Stomach (tissue), 4 donors: ENCODE data around the gene CELF2.

ENCODE experiments used
- CTCF ChIP-seq, 7 experiments: fragments of 450-650 bp in 4 of 7; fragments of 200-600 bp in 3 of 7; sonication (generic) in 3 of 7; IDR thresholded peaks; one replicate each; pipeline ENCODE4 v1.5.1; 2016 to 2019; ENCODE audit warnings: antibody characterized with exemption in 7 of 7, control low read depth in 2 of 7, mild to moderate bottlenecking in 1 of 7
- EP300 ChIP-seq: sonication (generic); formaldehyde crosslinking; IDR thresholded peaks from one replicate; pipeline ENCODE4 v1.6.1; 2017; ENCODE audit warnings: antibody characterized with exemption
- POLR2A ChIP-seq, 4 donors: fragments of 450-650 bp; IDR thresholded peaks; one replicate each; pipeline ENCODE4 v1.6.1; 2016; ENCODE audit warnings: antibody characterized with exemption in 4 of 4, control low read depth in 2 of 4, mild to moderate bottlenecking in 1 of 4, moderate library complexity in 1 of 4
- POLR2AphosphoS5 ChIP-seq, 3 donors: sonication (generic); formaldehyde crosslinking; IDR thresholded peaks; one replicate each; pipeline ENCODE4 v1.6.1; 2016; ENCODE audit warnings: antibody characterized with exemption in 3 of 3

- TF ChIP-seq POLR2A (IDR thresholded peaks at IDR 0.05) (no peak), CTCF (IDR thresholded peaks at IDR 0.05) (no peak), POLR2AphosphoS5 (IDR thresholded peaks at IDR 0.05) (no peak), EP300 (no peak)
Measured at GRCh38 chr10:11330383-11331045, 312.8 kb downstream of the CELF2 start.
